A549 (cell line): ENCODE data around the gene ANKRD16. TPM values are rescaled to one million over a fixed set of nuclear protein-coding genes. Genes with fewer than 3 reads are reported as not detected.
"Not testable (repeated sequence)": the region's sequence is repeated elsewhere in the genome, so short reads cannot be mapped to it uniquely, and the experiment has no call there.

Experiments
- ATAC-seq, 2 experiments: fragments of 200-7000 bp in 1 of 2; fragments of >200 bp in 1 of 2; cut with Nextera tagmentation in 1 of 2; cut with Tn5 transposase in 1 of 2; 3 replicates each; pipeline versions ENCODE4 v1.8.0 to v1.9.1; 2018 to 2020; ENCODE audit warnings: mild to moderate bottlenecking in 1 of 2, moderate library complexity in 1 of 2
- CTCF ChIA-PET: fragments of 300-600 bp; sonication (Branson Sonifier 250); formaldehyde crosslinking; extraction: SDS; loops from one replicate; lab custom pipeline; 2021; ENCODE audit warnings: antibody characterized with exemption, inconsistent platforms; lab: Yijun Ruan, JAX
- POLR2A ChIA-PET: fragments of 350-600 bp; formaldehyde crosslinking; extraction: SDS; loops from one replicate; lab custom pipeline; 2021; ENCODE audit warnings: antibody characterized with exemption, inconsistent platforms; lab: Yijun Ruan, JAX
- DNase-seq, 2 experiments: peaks; one replicate each; pipeline versions ENCODE4 v3.0.0 to v3.0.0-alpha.2; 2011 to 2016; ENCODE audit warnings: low read depth in 1 of 2, low spot score in 1 of 2
- FAIRE-seq: peaks from 2 replicates; lab custom pipeline; 2011; peaks lifted over from hg19 to GRCh38; lab: Jason Lieb, UNC
- H3K27ac ChIP-seq, 2 experiments: fragments of >200 bp; sonication (Bioruptor Twin); formaldehyde crosslinking; 3 replicates each; pipeline ENCODE4 v1.5.1; 2016 to 2017
- H3K4me1 ChIP-seq: fragments of >200 bp; sonication (Bioruptor Twin); formaldehyde crosslinking; 3 replicates; pipeline ENCODE4 v1.6.1; 2016
- H3K4me2 ChIP-seq: fragments of >200 bp; sonication (Bioruptor Twin); formaldehyde crosslinking; 3 replicates; pipeline ENCODE4 v1.6.1; 2016
- H3K4me3 ChIP-seq: fragments of >200 bp; sonication (Bioruptor Twin); formaldehyde crosslinking; 3 replicates; pipeline ENCODE4 v1.5.1; 2016
- H3K9me3 ChIP-seq: fragments of >200 bp; sonication (Bioruptor Twin); formaldehyde crosslinking; 3 replicates; pipeline ENCODE4 v1.6.1; 2016
- BHLHE40 ChIP-seq: IDR thresholded peaks from 2 replicates; pipeline ENCODE4 v1.6.1; 2012; ENCODE audit warnings: low read depth, low read length, inconsistent platforms
- CEBPB ChIP-seq, 2 experiments: fragments of >200 bp in 1 of 2; sonication (Bioruptor Twin) in 1 of 2; formaldehyde crosslinking in 1 of 2; IDR thresholded peaks; 2 replicates each; pipeline ENCODE4 v1.6.1; 2012 to 2016
- HES2 ChIP-seq: fragments of >200 bp; sonication (Bioruptor Twin); formaldehyde crosslinking; IDR thresholded peaks from 2 replicates; pipeline ENCODE4 v1.6.1; 2016
- HOXB5 ChIP-seq: fragments of 250-450 bp; sonication (Bioruptor Pico); IDR thresholded peaks from 2 replicates; pipeline ENCODE4 v1.5.0; 2020; ENCODE audit warnings: mild to moderate bottlenecking, moderate library complexity
- MAZ ChIP-seq: fragments of 150-350 bp; IDR thresholded peaks from 2 replicates; pipeline ENCODE4 v1.6.1; 2014; ENCODE audit warnings: antibody characterized with exemption, low read depth, low read length, borderline replicate concordance
- RARB ChIP-seq: fragments of 250-450 bp; sonication (Bioruptor Pico); IDR thresholded peaks from 2 replicates; pipeline ENCODE4 v1.8.0; 2021; ENCODE audit warnings: mild to moderate bottlenecking, moderate library complexity
- WGBS: methylation state at CpG from one replicate; pipeline ENCODE4 v1.1.6; 2017; ENCODE audit errors: missing lambda C conversion rate; 5-methylcytosine and 5-hydroxymethylcytosine counted together
- polyA plus RNA-seq, 4 experiments: library from polyadenylated mRNA; depleted of rRNA in 3 of 4; stranded (reverse); fragments of >200 nt; fragmentation: RNase III in 1 of 4; extraction: RNeasy Plus Mini Kit Qiagen cat#74134 plus additional on column Dnase treatment in 1 of 4; gene quantifications; 2 replicates in 3 of 4; 3 replicates in 1 of 4; pipeline ENCODE4 v1.2.3, GENCODE V29; 2011 to 2017

ANKRD16 gene
- polyA plus RNA-seq, 2 of the 4 experiments (the other 2 are of a cell fraction): 7.3 to 8.9 TPM

GRCh38 chr10:5869156-5869555, 20.5 kb downstream of the ANKRD16 start:
- TF ChIP-seq HES2: no peak
- no peak for TF ChIP-seq BHLHE40
- no peak for TF ChIP-seq MAZ
- no peak for TF ChIP-seq RARB (CRISPR knock-in tag)
- TF ChIP-seq HOXB5: no peak
- ChIA-PET CTCF (interaction anchor here (0.8 to 1.7 kb wide), 5 partner anchors 10 to 1054 kb away, joined by 3 to 4 read pairs (median 4); no protein-coding TSS in a partner anchor), POLR2A (no interaction called here)
- FAIRE-seq (no peak), ATAC-seq (no peak), DNase-seq (no peak)
- no peak overlapping the region for H3K4me2 ChIP-seq
- no peak overlapping the region for H3K4me3 ChIP-seq
- 0 out of 3 replicates have a peak, but pooled peaks cover 3% of the 10 kb centered on the region for H3K9me3 ChIP-seq
- no peaks in the 10 kb centered on the region for H3K4me1 ChIP-seq
- 93% methylated on average over 3 of the region's 3 CpGs for WGBS
- H3K27ac ChIP-seq: no peak overlapping the region

GRCh38 chr10:5868383-5868782, 21.3 kb downstream of the ANKRD16 start:
- DNase-seq, H3K9me3 ChIP-seq, H3K4me3 ChIP-seq, H3K4me2 ChIP-seq, H3K4me1 ChIP-seq, FAIRE-seq, H3K27ac ChIP-seq, ATAC-seq, POLR2A ChIA-PET: not testable (repeated sequence)
- WGBS: 78% methylated on average over 8 of the region's 8 CpGs
- CTCF ChIA-PET: interaction anchor here (0.9 to 1.6 kb wide), 3 partner anchors 9 to 1053 kb away, joined by 3 to 5 read pairs (median 4); no protein-coding TSS in a partner anchor

- H3K27ac ChIP-seq, DNase-seq, H3K4me1 ChIP-seq, H3K4me2 ChIP-seq, H3K9me3 ChIP-seq, FAIRE-seq, POLR2A ChIA-PET, H3K4me3 ChIP-seq, ATAC-seq: not testable (repeated sequence)
- 70% methylated on average over 4 of the region's 4 CpGs for WGBS
- CTCF ChIA-PET: interaction anchor here (1.6 kb wide), 1 partner anchor 8 kb away, joined by 5 read pairs; no protein-coding TSS in a partner anchor
Measured at GRCh38 chr10:5867091-5867615, 22.5 kb downstream of the ANKRD16 start.

- DNase-seq, H3K4me3 ChIP-seq, H3K9me3 ChIP-seq, H3K4me1 ChIP-seq, ATAC-seq, H3K27ac ChIP-seq, CTCF ChIA-PET, H3K4me2 ChIP-seq, FAIRE-seq, POLR2A ChIA-PET: not testable (repeated sequence)
- 93% methylated on average over 5 of the region's 5 CpGs for WGBS
Measured at GRCh38 chr10:5866451-5867081, 23.1 kb downstream of the ANKRD16 start.

- H3K4me3 ChIP-seq, H3K4me2 ChIP-seq, H3K27ac ChIP-seq, POLR2A ChIA-PET, H3K9me3 ChIP-seq, FAIRE-seq, DNase-seq, ATAC-seq: not testable (repeated sequence)
- CTCF ChIA-PET: interaction anchor here (0.7 to 1.8 kb wide), 5 partner anchors 9 to 114 kb away, joined by 3 to 8 read pairs (median 6); partner anchors contain the start of gene IL15RA
- 94% methylated on average over 9 of the region's 9 CpGs for WGBS
- H3K4me1 ChIP-seq: peaks cover 19% of the 10 kb centered on the region
Measured at GRCh38 chr10:5862981-5863685, 26.6 kb downstream of the ANKRD16 start.

GRCh38 chr10:5862360-5862961, 27.2 kb downstream of the ANKRD16 start:
- Histone ChIP-seq H3K4me3 (no peak overlapping the region), H3K9me3 (no peaks in the 10 kb centered on the region), H3K27ac (peak overlapping the region in 1 of 2 experiments; percentile 39; a peak in 2 of 6 replicates), H3K4me2 (no peak overlapping the region; the same call in 2 of the 3 replicates), H3K4me1 (peaks cover 19% of the 10 kb centered on the region)
- POLR2A ChIA-PET: interaction anchor here (0.7 kb wide), 1 partner anchor 9 kb away, joined by 7 read pairs; no protein-coding TSS in a partner anchor
- DNase-seq: no peak
- no peak for ATAC-seq
- 97% methylated on average over 7 of the region's 7 CpGs for WGBS
- CTCF ChIA-PET: interaction anchor here (1.1 to 1.8 kb wide), 5 partner anchors 9 to 20 kb away, joined by 3 to 8 read pairs (median 6); no protein-coding TSS in a partner anchor
- FAIRE-seq: no peak
- no peak for TF ChIP-seq CEBPB (IDR thresholded peaks at IDR 0.05)
